HG03060 (cell line): Measurements from ENCODE around the gene MAP3K10.
"Not testable (repeated sequence)": the region's sequence is repeated elsewhere in the genome, so short reads cannot be mapped to it uniquely, and the experiment has no call there.

ENCODE experiments used
- ATAC-seq: cut with Tn5 transposase; IDR thresholded peaks from one replicate; pipeline ENCODE4 v1.9.1; 2021; ENCODE audit warnings: low read depth, moderate number of reproducible peaks; ENCODE audit not compliant: unreplicated experiment

Gene MAP3K10

DNA sequence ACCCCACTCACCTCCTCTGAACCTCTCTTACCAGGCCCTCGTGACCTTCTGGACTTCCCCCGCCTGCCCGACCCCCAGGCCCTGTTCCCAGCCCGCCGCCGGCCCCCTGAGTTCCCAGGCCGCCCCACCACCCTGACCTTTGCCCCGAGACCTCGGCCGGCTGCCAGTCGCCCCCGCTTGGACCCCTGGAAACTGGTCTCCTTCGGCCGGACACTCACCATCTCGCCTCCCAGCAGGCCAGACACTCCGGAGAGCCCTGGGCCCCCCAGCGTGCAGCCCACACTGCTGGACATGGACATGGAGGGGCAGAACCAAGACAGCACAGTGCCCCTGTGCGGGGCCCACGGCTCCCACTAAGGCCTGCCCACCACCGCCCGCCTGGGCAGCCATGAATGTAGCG lies 23.7 kb downstream of the MAP3K10 start:
- no peak for ATAC-seq

DNA sequence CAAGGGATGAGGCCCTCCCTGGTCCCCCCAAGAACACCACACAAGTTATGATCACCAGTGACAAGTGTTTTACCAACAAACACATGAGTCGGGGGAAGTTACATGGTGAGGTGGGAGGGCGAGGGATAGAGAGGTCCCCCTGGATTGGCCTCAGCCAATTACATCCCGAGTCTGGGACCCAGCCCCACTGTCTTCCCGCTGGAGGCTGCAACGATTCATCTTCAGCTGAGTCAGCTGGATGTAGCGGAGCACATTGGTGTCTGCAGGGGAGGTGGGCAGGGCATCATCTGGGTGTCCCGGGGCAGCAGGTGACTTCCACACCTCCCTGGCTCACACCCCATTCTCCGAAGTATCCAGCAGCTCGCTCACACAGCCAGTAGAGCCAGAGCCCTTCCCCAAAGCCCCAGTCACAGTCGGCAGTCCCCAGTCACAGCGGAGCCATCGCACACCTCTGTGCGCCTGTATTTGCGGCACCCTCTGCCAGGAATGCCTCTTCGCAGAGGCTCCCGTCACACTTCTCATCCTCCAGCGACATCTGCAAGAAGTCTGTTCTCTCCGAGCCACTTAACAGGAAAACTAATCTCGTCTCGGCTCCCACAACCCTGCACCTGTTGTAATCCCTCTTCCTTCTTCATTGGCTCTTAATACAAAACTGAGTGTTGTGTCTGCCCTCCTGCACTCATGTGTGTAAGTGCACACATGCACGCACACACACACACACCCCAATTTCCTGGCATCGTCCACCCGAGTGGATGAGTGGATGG lies 25.0 kb downstream of the MAP3K10 start:
- no peak for ATAC-seq

DNA sequence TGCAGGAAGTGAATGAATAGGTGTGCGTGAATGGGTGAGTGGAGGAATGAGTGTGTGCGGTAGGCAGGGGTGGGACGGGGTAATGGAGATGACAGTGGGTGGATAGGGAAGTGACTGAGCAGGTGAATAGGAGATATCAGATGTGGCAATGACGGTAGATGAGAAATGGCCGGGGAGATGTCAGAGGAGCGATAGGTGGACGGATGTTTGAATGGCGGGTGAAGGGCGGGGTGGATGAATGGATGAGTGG lies 25.5 kb downstream of the MAP3K10 start:
- no peak for ATAC-seq

DNA sequence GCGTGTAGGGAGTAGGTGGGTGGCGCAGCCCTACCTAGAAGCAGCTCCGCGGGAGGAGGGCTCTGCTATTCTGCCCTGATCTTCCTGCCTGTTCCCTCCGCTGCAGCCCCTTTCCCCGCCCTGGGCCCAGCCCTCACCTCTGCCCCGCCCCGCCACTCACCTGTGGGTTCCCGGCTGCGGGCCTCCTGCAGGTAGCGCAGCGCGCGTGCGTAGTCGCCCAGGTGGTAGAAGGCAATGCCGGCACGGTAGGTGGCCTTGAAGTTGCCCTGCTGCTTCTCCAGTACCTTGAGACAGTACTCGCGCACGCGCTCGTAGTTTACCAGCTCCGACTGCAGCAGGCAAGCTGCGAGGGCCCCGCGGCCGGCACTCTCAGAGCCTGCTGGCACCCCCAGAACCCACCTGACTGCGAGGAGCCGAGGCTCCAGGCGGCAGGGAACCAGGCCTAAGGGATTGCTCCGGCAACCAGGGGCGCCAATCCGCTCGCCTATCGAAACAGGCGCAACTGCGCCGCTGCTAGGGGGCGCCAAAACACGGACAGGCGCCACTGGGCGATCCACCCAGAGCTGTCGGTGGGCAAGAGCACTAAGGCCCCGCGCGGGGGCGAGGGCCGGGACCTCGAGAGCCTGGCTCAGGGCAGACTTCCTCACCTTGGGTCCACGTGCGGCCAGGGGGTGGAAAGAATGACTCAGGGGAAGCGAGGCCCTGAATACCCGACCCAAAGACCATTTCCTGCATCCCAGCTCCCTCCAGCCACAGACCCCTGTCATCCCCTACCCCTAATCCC lies 26.0 kb downstream of the MAP3K10 start:
- ATAC-seq: no peak

DNA sequence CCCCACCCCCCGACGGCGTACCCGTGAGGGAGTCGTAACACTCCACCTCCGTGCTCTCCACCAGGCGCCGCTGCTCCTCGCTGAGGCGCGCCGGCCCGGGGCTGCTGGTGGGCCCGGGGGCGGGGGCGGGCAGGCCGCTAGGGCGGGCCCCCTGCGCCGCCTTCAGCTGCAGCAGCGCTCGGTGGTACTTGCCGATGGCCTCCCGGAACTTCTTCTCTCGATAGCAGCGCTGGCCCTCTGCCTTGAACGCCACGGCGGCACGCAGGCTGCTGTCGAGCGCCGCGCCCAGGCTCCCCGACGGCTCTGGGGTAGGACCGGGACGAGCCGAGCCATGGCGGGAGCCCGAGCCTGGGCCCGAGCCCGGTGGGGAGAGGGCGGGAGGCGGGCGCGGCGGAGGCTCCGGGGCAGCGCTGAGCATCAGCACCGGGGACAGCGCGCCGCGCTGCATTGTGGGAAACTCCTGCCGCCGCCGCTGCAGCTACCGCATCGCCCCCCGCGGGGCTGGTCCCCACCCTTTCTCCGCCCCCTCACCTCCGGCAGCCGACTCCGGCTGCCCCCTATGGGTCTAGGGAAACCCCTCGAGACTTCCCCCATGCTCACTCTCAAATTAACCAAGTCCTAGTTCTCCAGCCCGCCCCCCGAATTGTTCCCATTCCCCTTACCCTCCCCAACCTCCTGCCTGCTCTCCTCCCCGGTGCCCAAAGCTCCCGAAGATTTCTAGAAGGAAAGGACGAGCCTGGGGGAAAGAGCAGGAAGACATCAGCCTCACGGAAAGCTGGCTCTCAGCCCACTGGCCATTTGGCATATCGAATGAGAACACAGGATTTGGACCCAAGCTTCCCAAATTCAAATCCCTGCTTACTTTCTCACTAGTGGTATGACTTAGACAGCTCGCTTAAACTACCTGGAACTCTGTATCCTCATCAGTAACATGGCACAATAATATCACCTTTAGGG lies 27.0 kb downstream of the MAP3K10 start, which contains the start of gene TTC9B:
Gene TTC9B, minus strand, starts transcription at position 451 of the 957 bp plus-strand sequence. Its CDS starts 3 bp downstream, at position 448.
- ATAC-seq: no peak

DNA sequence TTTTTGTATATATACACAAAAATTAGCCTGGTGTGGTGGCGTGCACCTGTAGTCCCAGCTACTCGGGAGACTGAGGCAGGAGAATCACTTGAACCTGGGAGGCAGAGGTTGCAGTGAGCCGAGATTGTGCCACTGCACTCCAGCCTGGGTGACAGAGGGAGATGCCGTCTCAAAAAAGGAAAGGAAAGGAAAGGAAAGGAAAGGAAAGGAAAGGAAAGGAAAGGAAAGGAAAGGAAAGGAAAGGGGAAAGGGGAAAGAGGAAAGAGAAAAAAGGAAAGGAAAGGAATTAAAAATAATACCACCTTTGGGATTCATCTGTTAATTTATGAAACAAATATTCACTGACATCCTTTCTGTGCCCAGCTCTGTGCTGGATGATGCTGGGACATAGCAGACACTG lies 27.8 kb downstream of the MAP3K10 start:
- ATAC-seq: not testable (repeated sequence)

DNA sequence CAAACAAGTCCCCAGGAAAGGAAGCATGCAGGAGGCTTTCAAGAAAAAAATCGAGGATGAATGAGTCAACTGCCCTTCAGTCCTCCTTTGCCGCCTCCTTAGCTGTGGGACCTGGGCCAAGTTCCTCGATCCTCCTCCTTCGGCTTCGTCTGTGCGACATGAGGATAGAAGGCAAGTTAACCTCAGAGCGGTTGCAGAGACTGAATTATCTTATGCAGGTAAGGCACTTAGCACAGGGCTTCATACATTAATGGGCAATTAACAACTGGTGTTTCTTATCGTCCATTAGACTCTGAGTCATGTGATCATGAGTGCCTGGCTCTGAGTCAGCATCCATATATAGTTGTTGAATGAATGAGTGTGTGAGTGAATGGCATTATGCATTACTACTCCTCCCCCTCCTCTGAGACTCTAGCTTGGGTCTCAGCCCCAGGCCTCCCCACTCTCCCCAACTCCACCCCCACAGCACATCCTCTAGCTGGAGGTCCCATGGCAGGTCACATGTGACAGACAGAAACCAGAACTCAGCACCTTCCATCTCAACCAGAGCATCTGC lies 28.6 kb downstream of the MAP3K10 start:
- ATAC-seq: no peak

DNA sequence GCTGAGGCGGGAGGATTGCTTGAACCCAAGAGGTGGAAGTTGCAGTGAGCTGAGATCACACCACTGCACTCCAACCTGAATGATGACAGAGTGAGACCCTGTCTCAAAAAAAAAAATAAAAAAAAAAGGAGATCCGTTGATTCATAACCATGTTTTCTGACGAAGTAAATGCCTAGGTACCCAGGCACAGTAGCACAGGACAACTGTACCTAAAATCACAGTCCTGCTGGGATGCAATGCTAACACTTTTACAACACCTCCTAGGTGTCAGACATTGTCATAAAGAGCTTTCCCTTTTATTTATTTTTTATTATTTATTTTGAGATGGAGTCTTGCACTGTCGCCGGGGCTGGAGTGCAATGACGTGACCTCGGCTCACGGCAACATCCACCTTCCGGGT lies 29.4 kb downstream of the MAP3K10 start:
- ATAC-seq: no peak

DNA sequence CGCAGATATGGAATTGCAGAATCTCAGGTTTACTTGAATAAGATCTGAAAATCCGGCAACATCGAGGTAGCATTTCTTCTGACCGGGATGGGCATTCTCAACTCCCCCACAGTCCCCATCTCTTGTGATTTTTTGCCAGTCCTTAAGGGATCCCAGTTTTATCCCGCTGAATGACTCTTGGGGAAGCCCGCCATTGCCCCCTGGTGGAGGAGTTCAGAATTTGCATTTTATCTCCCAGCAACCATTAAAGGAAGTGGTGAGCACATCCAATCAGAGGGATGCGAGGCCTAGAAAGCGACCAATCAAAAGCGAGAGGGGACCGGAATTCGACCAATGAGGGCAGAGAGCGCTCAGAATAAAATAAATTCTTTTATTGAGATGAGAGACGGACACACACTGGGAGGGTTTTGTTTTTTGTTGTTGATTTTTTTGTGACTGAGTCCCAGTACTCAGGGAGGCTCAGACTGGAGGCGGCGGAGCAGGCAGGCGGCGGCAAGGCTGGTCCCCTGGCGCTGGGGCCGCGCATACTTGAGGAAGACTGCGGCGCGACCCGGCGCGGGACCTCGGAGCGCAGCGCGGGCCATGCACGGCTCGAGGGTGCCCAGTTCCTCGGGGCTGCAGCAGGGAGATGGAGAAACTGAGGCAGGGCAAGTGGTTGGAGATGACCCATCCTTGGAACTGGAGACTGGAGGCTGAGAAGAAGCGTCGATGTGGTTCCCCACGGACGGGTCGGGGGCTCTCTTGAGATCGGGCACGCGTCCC lies 30.8 kb downstream of the MAP3K10 start:
- no peak for ATAC-seq

DNA sequence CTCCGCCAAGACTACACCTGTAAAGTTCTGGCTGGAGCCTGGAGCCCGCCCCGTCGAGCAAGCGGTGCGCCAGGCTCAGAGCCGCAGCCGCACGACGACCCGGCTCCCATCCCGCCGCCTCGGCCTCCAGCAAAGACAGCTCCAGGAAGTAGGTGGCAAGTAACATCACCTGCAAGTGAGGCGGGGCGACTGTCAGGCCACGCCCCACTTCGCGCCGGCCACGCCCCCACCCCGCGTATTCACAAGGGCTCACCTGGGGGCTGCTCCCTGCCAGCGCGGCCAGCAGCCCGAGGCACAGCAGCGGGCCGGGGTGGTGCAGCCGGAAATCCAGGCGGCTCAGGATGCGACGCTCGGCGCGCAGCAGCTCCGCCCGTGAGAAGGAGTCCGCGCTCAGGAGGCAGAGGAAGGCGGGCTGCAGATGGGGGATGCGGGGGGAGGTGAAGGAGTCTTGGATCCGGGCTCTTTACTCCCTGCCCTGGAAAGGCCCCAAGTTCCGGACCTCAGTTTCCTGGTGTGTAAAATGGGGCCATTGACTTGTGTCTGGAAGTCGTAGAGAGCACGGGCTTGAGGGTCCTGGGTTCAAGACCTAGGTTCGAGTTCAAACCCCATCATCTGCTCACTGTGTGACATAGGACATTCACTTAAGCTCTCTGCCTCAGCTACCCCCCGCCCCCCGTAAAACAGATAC lies 32.1 kb downstream of the MAP3K10 start:
- no peak for ATAC-seq

DNA sequence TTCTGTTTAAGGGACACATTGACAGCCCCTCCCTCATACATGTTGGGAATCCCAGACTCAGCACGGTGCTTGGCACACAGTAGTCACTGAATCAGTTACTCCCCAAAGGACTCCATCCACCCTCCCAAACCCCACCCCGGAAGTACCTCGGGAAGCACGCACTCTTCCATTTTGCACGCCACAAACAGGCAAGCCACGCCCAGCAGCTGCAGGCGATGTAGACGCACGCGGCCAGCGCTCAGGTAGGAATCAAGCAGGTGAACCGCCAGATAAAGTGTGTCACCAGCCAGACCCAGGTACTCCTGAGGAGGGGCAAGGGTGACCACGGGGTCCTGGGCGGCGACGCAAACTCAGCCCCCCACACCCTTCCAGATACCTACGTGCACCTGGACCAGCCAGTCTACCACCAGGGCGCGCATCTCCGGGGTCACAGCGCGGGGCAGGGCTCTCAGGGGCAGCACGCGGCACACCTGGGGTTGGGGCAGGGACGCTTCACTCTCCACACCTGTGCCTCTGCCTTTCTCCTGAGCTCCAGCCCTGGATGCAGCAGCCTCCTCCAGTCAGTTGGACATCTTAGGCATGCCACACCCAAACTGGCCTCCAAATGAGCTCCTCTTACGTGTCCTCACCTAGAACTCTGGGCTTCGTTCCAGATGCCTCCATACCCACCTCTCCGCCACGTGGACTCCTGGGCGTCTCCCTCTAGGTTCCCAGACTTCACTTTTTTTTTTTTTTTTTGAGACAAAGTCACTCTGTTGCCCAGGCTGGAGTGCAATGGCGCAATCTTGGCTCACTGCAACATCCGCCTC lies 33.3 kb downstream of the MAP3K10 start:
- no peak for ATAC-seq

DNA sequence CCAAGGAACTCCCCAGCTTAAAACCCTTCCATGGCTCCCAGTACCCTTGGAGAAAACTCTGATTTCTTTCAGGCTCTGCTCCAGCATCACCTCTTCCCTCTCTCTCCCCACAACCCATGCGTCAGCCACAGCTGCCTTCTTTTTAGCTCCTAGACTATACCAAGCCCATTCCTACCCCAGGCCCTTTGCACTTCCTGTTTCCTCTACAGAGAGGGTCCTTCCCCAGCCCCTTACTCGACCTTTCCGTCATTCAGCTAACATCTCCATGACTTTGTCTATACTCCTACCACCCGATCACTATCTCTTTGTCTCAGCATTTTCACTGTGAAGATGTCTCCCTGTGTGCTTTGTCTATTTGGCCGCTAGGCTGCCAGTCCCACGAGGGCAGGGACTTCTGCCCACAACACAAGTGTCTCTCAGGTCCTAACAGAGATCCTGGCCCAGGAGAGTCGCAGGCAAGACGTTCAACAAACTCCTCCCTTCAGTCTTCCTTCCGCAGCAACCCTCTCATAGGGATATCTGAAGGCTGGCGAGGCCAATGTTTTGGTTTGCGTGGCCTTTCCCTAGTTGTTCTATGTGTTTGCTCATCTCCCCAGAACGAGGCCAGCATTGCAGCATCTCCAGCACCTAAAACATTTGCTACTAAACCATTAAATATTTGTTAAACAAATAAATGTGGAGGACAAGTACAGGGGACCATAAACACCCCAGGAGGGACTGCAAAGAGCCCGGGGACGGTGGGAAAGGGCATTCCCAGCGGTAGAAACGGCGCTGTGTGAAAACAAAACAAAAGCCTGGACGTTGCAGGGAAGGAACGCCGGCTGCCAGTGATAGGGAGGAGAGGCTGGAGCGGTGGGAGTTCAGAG lies 34.4 kb downstream of the MAP3K10 start:
- no peak for ATAC-seq

DNA sequence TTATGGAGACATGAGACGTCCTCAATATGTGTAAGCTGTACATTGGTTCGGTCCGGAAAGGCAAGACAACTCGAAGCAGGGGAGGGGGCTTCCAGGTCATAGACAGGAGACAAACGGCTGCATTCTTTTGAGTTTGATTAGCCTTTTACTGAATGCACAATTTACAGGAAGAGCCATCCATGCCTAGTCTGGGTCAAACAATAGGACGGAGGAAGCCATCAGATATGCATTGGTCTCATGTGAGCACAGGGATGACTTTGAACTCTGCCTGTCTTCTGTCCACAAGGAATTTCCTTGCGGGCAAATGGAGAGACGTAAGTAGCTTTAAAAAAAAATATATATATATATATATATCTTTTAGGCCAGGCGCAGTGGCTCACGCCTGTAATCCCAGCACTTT lies 37.1 kb downstream of the MAP3K10 start:
- ATAC-seq: no peak

DNA sequence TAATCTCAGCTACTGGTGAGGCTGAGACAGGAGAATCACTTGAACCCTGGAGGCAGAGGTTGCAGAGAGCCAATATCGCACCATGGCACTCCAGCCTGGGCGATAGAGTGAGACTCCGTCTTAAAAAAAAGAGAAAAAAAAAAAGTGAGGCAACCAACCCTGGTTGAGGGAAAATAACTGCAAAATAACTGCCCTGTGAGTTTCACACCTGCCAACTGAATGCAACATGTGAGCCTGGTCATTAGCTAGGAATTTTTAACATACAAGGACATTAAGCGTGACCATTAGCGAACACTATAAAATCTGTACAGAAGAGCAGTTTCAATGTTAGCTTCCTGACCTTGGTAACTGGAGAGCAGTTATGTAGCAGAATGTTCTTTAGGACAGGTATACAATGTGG lies 37.6 kb downstream of the MAP3K10 start:
- ATAC-seq: no peak

DNA sequence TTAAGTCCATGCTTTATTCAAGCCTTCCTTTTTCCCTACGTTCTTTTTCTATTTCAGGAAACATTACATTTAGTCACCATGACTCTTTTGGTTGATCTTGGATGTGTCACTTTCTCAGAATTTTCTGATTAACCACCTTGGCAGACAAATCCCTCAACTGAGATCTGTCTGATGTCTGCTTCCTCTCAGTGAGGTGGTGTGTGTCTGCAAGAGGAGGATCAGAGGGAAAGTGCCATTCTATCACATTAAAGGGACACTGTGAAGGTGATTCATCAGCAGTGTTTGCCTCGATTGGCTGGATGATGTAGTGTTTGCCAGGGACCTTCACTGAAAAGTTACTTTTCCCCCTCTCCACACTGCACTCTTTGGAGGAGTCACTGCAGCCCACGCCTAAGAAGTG lies 38.3 kb downstream of the MAP3K10 start:
- no peak for ATAC-seq

DNA sequence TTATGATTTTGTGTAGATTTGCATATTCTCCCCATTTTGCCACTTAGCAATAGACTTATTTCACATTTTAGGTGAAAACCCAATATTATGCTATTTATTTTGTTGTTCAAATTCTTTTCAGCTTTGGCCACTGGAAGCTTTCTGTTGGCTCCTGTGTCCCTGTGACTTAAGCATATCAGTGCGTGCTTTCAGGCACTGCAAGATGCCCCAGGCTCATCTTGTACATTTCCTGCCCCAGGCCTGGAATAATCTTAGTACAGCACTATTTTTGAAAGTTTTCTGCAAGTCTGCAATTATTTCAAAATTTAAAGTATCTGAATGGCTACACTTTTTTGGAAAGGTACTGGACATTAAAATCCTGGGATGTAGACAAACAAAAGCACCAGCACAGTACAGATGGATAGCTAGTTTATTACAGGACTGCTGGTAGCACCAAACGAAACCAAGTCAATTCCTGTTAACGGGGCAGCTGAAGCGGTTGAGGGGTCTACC lies 38.7 kb downstream of the MAP3K10 start:
- no peak for ATAC-seq

DNA sequence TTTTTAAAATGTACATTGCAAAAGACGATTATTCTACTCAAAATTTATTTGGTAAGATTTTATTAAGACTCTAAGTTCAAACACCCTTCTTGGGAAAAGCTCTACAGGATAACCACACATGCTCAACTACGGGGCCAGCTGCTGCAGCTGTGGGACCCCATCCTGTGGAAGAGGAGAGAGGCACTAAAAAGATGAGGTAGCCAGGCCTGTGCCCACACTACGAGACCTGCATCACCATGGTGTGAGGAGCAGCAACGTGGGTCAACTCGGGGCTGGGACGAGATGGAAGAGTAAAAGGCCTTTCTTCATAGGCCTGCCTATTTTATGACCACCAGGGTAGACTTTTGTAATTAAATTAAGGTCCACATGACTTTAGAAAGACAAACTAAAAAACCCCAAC lies 39.8 kb downstream of the MAP3K10 start:
- ATAC-seq: no peak
